Hematopoietic multipotent progenitor cell treated with erythropoietin and hydrocortisone succinate and interleukin-3 and kit ligand, for 6 days (in vitro differentiated cells): ENCODE data around the gene AGTPBP1.
A peak's percentile ranks its signal among the peaks of the same experiment; 100 is the strongest.

Source experiments
- DNase-seq: peaks from one replicate; pipeline ENCODE4 v3.0.0-alpha.2; 2015

AGTPBP1 gene

DNA sequence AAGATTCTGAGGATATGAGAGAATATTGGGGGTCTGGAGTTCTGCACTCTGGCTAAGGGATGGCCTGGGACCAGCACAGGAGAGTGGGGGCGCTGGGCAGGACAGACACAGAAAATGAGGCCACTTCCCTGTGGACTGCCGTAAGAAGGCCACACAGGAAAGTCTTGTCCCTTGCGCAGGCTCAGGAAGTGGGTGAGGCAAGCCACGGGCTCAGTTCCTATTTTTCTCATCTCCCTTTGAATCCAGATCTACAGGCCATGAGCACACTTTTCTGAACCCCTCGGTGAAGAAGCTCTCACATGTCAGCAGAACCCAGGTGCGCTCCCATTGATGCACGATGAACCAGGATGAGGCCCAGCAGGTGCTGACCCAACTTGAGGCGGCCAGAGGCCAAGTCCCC lies 207.4 kb downstream of the AGTPBP1 start:
- DNase-seq = no peak

DNA sequence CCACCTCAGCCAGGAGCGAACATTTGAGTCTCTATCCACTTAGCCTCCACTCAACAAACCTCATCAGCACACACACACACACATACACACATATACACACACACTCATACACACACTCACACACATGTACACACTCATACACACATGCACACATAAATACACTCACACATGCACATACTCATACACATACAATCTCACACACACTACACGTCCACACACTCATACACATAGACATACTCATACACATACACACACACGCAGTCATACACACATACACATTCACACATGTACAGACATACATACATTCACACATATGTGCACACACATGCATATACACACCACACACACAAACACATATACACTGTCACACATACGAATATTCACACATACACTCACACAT lies 208.2 kb downstream of the AGTPBP1 start:
- DNase-seq = no peak

- DNase-seq = no peak
Observed at GRCh38 chr9:85530721-85531120, 211.0 kb downstream of the AGTPBP1 start.

DNA sequence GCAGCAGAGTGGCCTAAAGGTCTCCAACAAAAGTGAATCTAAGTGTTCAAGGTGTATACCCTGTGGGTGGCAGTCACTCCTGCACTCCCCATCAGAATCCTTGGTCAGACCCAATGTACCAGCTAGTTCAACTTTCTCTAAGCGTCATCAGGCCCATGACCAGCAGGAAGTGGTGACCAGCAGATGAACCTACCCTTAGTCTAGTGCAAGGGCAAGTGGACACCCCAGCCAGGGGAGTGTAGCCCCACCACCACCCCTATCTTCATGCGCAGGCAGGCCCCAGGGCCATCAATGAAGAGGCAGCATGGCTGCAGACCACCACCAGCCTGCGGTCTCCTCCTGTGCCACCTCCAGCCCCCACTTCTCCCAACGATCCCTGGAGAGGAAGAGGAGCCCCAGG lies 213.1 kb downstream of the AGTPBP1 start:
- DNase-seq = no peak

DNA sequence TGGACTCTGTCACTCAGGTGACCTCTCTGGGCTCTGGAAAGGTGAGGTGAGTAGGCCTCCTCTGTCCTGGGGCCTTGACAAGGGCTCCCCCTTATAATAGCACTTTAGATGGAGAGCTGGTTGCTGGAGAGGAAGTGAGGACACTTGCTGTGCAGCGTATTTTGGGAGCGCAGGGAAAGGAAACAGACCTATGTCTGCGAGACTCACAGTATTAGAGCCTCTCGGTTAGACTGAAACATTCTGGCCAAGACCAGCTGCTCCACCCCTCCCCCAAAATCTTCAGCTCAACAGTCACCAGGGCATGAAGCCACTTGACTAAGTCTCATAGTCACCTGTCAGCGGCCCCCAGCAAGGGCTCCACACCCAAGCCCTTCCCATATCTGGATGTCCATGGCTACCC lies 213.6 kb downstream of the AGTPBP1 start:
- DNase-seq = no peak

GRCh38 chr9:85527331-85528020 lies 214.3 kb downstream of the AGTPBP1 start:
- no peak for DNase-seq

- no peak for DNase-seq
Observed at GRCh38 chr9:85524531-85524930, 217.2 kb downstream of the AGTPBP1 start.

GRCh38 chr9:85523202-85523601 lies 218.6 kb downstream of the AGTPBP1 start:
- no peak for DNase-seq

- DNase-seq = peak; percentile 25
Observed at GRCh38 chr9:85522459-85523092, 219.2 kb downstream of the AGTPBP1 start.

DNA sequence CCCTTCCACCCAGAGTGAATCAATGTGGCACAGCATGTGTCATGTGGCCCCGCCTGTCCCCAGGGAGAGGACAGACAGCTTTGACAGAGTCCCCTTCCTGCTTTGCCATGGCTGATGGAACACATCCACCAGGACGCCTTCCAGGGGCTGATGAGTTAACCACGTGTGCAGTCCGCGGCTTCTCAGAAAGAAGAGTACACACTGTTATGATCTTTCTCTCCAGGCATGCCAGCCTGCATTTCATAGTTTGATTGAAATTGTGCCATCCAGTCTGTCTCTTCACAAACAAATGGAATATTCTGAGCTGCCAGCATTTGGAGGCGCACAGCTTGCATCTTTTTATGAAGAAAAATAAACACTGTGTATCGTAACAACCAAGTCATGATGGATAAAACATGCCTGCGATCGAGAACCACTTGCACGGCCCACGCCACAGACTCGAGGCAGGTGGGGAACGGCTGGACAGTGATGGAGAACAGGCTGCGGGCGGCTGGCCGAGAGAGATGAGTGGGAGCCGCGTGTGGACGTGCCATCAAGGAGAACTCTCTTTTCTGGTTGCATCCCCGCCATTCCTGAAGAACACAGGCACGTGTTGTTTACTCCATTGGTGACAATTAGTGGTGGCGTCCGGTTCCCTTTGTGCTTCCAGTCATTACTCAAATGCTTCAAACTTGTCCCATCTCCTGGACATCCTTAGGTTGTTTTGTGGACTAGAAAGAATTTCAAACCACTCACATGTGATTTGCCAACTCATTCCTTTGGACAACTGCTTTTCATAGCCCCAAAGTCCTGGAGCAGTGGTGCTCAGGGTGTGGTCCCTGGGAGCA lies 220.2 kb downstream of the AGTPBP1 start:
- DNase-seq = no peak

DNA sequence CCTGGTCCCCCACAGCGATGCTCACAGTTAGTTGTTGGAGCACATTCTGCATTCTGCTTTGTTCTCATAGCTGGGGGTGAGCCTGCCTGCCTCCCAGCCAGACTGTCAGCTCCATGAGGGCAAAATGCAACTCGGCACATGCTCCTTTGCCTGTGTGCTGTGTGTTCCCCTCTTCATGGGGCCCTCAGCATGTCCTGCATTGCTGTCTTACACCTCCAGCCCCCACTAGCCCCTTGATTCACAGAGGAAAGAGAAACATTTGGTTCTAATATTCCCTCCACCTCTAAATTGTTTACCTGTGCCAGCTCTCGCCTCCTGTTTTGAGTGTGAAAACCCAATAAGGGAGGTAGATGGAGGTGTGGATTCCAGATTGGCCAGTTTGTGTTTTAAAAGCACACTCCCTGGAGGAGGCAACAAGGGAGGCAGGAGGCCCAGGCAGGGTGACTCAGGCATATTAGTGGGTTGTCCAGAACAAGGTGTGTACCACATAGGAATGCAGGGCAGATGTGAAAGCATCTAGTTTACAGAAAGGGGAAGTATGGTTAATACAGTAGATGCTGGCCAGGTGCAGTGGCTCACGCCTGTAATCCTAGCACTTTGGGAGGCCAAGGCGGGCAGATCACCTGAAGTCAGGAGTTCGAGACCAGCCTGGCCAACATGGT lies 224.6 kb downstream of the AGTPBP1 start:
- DNase-seq = no peak

DNA sequence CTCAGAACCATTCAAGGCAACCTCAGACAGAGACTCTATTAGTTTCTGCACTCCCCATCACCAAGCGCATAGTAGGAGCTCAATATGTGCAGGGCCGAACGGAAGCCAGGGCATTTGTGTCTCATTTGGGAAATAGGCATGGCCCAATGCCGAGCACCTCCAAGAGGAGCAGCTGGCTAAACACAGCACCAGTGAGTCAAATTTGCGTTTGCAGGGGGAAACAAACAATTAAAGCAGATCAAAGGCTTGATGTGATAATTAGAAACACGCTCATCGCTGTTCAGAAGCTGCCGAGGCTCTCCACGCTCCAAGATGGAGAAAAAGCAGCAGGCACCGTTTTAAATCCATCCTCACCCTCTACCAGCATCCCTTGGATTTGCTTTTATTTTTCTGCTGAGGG lies 225.3 kb downstream of the AGTPBP1 start:
- no peak for DNase-seq

- no peak for DNase-seq
Observed at GRCh38 chr9:85515021-85515420, 226.7 kb downstream of the AGTPBP1 start.

- no peak for DNase-seq
Observed at GRCh38 chr9:85514256-85514655, 227.5 kb downstream of the AGTPBP1 start.

DNA sequence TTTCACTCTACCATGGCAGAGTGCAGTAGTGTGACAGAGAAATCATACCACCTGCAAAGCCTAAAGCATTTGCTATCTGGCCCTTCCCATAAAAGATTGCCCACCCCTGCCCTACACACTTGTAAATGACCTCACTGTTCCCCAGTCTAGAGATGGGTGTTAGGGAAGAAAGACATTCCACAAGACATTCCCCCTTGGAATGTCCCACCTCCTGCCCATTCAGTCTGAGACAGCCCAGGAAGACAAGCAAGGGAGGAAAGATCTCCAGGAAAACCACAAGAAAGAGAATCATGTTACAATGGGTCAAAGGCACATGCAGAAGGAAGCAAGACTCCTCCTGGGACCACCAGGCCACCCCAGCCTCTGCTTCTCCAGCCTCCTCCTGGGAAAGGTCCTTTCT lies 230.0 kb downstream of the AGTPBP1 start:
- DNase-seq = no peak

DNA sequence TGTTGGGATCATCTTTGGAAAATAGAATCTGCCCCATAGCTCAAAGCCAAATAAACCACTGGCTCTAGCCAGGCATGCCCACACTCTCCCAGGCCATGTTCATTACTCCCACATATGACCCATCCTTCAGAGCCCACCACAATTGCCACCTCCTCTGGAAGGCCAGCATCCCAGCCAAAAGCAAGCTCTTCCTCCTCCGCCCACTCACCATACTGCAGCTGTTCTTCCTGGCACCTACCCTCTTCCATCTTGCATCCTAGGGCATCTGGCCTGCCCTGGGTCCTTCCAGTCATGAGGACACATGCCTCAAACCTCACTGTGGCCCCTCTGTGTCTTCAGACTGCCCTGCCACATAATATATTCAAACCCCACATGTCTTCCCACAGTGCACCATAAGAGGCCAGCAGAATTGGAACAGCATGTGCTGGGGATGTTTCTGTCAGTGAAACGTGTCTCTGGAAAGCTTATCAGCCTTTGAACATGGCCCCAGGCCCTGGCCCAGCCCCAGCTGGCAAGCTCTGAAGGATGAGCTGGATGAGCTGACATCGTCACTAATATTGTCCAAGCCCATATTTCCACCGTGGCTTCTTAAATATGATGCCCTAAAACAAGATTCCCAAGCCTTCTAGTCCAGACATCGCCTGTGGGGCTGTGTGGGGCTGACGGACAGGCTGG lies 230.8 kb downstream of the AGTPBP1 start:
- peak; percentile 5 for DNase-seq

DNA sequence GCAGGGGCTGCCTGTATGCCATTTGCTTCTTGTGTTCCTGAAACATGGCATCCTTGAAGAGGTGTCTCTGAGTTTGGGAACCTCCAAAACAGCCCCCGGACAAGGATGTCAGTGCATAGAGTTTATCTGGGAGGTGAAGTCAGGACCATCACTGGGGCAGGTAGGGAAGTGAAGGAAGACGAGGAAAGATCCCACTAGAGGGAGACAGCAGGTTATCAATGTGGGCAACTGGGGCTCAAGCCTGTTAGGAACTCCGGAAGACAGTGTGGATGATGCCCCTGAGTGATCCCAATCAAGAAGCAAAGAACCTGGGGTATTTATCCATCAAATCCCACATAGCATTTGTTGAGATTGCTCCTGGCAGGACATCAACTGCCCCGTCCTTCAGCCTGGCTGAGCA lies 233.1 kb downstream of the AGTPBP1 start:
- DNase-seq = no peak

DNA sequence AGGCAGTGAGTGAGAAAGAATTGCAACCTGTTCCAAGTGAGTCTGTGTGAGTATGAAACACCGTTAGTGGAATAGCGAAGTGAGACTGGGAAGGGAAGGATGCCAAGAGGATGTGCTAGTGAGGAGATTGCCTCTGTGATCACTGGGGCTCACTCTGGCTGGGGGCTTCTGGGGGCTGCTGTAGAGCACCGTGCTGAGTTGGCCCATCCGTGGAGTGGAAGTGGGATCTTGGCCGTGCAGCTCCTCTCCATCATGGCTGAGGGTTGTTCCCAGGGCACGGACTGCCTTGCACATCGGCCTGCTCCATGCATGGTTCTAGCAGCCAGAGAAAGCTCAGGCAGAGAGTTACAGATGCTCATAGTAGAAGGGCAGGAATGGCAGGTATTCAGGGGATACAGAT lies 236.1 kb downstream of the AGTPBP1 start:
- DNase-seq = no peak

DNA sequence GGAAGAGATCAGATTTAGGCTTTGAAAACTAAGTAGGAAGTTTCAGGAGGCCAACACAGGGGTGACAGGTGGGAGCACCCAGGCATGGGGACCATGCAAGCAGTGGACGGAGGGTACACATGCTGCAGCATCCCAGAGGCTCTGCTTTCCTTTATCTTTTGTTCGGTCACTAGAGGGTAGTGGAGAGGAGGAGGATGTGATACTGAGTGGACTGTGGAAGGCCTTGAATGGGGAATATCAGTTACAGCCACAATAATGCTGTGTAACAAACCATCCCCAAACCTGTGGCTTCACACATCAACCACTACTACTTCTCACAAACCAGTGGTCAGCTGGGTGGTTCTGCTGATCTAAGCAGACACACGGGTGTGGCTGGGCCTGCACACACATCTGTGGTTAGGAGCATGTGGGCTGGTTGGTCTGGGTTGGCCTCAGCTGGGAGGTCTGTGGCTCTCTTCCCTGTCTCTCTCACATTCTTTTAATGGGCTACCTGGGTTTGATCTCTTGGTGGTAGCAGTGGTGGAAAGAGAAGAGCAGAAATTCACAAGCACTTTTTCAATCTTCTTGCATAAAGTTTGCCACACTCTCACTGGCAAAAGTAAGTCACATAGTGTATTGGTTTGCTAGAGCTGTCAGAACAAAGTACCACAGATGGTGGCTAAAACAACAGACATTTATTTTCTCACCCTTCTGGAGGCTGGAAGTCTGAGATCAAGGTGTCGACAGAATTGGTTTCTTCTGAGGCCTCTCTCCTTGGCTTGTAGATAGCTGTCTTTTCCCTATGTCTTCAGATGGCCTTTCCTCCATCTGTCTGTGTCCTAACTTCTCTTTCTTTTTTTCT lies 238.7 kb downstream of the AGTPBP1 start:
- DNase-seq = peak; percentile 23

- DNase-seq = no peak
Observed at GRCh38 chr9:85501882-85502281, 239.9 kb downstream of the AGTPBP1 start.

- DNase-seq = no peak
Observed at GRCh38 chr9:85501456-85501855, 240.3 kb downstream of the AGTPBP1 start.
